SK-N-SH (cell line): ENCODE measurements around the gene P2RY8. TPM values are rescaled to one million over a fixed set of nuclear protein-coding genes. Genes with fewer than 3 reads are reported as not detected.

Experiments
- CTCF ChIA-PET: fragments of 300-600, 350-600 bp; formaldehyde crosslinking; extraction: SDS; loops from one replicate; lab custom pipeline; 2021; lab: Yijun Ruan, JAX
- POLR2A ChIA-PET: fragments of 350-600 bp; sonication (Branson Sonifier 250); formaldehyde crosslinking; extraction: SDS; loops from one replicate; lab custom pipeline; 2020; ENCODE audit warnings: antibody characterized with exemption, inconsistent platforms; lab: Yijun Ruan, JAX
- DNase-seq: peaks from one replicate; pipeline ENCODE4 v3.0.0; 2012
- H2AFZ ChIP-seq: fragments of 200-600 bp; sonication (generic); 2 replicates; pipeline ENCODE4 v1.8.1; 2016; ENCODE audit warnings: antibody characterized with exemption, mild to moderate bottlenecking, low read depth
- H3F3A ChIP-seq: fragments of 200-600 bp; sonication (generic); replicated peaks from 2 replicates; pipeline ENCODE3; 2016; ENCODE audit warnings: antibody characterized with exemption, mild to moderate bottlenecking; ENCODE audit not compliant: insufficient read depth
- H3K27ac ChIP-seq, 2 experiments: fragments of 200-500 bp in 1 of 2; fragments of 200-600 bp in 1 of 2; sonication (Bioruptor generic) in 1 of 2; sonication (generic), shearing (Covaris generic) in 1 of 2; 2 replicates each; pipeline versions ENCODE4 v1.5.1 to v1.6.1; 2014 to 2016; ENCODE audit warnings: low read depth in 2 of 2, inconsistent platforms in 1 of 2, low read length in 1 of 2, mild to moderate bottlenecking in 1 of 2, mixed read lengths in 1 of 2
- H3K27me3 ChIP-seq: fragments of 200-600 bp; sonication (generic), shearing (Covaris generic); 2 replicates; pipeline ENCODE4 v1.6.1; 2016; ENCODE audit warnings: mixed run types; ENCODE audit not compliant: insufficient read depth
- H3K36me3 ChIP-seq, 2 experiments: fragments of 200-500 bp in 1 of 2; fragments of 200-600 bp in 1 of 2; sonication (Bioruptor generic) in 1 of 2; sonication (generic) in 1 of 2; replicated peaks in 1 of 2; 2 replicates each; pipeline versions ENCODE3 to v1.5.1; 2014 to 2016; ENCODE audit warnings: low read length in 1 of 2, mild to moderate bottlenecking in 1 of 2; ENCODE audit not compliant: insufficient read depth in 2 of 2, control insufficient read depth in 1 of 2
- H3K4me1 ChIP-seq, 2 experiments: fragments of 200-500 bp in 1 of 2; fragments of 200-600 bp in 1 of 2; sonication (Bioruptor generic) in 1 of 2; sonication (generic), shearing (Covaris generic) in 1 of 2; 2 replicates each; pipeline versions ENCODE4 v1.5.1 to v1.6.1; 2014 to 2016; ENCODE audit warnings: low read depth in 1 of 2, low read length in 1 of 2, mixed run types in 1 of 2; ENCODE audit not compliant: insufficient read depth in 2 of 2, control insufficient read depth in 1 of 2
- H3K4me2 ChIP-seq: fragments of 200-600 bp; sonication (generic), shearing (Covaris generic); 2 replicates; pipeline ENCODE4 v1.6.1; 2017; ENCODE audit warnings: mixed run types
- H3K4me3 ChIP-seq, 2 experiments: fragments of 200-500 bp in 1 of 2; fragments of 200-600 bp in 1 of 2; sonication (Bioruptor generic) in 1 of 2; sonication (generic), shearing (Covaris generic) in 1 of 2; 2 replicates each; pipeline versions ENCODE4 v1.5.1 to v1.8.1; 2014 to 2016; ENCODE audit warnings: low read depth in 2 of 2, inconsistent platforms in 1 of 2, low read length in 1 of 2, mild to moderate bottlenecking in 1 of 2, mixed read lengths in 1 of 2, moderate library complexity in 1 of 2
- H3K79me2 ChIP-seq: fragments of 200-600 bp; sonication (generic); 2 replicates; pipeline ENCODE4 v1.8.1; 2017; ENCODE audit warnings: mild to moderate bottlenecking; ENCODE audit not compliant: insufficient read depth
- H3K9ac ChIP-seq: fragments of 200-600 bp; sonication (generic); 2 replicates; pipeline ENCODE4 v1.6.1; 2017; ENCODE audit warnings: mixed run types
- H3K9me2 ChIP-seq: fragments of 200-600 bp; sonication (generic); 2 replicates; pipeline ENCODE4 v1.6.1; 2017; ENCODE audit warnings: mixed run types
- H3K9me3 ChIP-seq: fragments of 200-600 bp; sonication (generic); 2 replicates; pipeline ENCODE4 v1.6.1; 2017; ENCODE audit warnings: mixed run types, mild to moderate bottlenecking, moderate library complexity
- H4K20me1 ChIP-seq: fragments of 200-600 bp; sonication (generic); 2 replicates; pipeline ENCODE4 v1.6.1; 2017; ENCODE audit warnings: mild to moderate bottlenecking, mixed run types; ENCODE audit not compliant: insufficient read depth
- CHD2 ChIP-seq: fragments of 150-350 bp; IDR thresholded peaks from 2 replicates; pipeline ENCODE4 v1.6.1; 2018; ENCODE audit warnings: low read length; ENCODE audit not compliant: partially characterized antibody
- CTCF ChIP-seq: fragments of 200-600 bp; sonication (generic); IDR thresholded peaks from 2 replicates; pipeline ENCODE4 v1.6.1; 2017; ENCODE audit warnings: antibody characterized with exemption, mild to moderate bottlenecking, moderate library complexity
- ELF1 ChIP-seq: IDR thresholded peaks from 2 replicates; pipeline ENCODE4 v1.4.0; 2012
- EP300 ChIP-seq, 2 experiments: IDR thresholded peaks; 2 replicates each; pipeline versions ENCODE4 v1.4.0 to v1.6.1; 2012; ENCODE audit warnings: borderline replicate concordance in 1 of 2, low read depth in 1 of 2, low read length in 1 of 2
- FOSL2 ChIP-seq: IDR thresholded peaks from 2 replicates; pipeline ENCODE4 v1.4.0; 2012; ENCODE audit warnings: low read depth, mild to moderate bottlenecking, moderate library complexity, borderline replicate concordance
- FOXJ3 ChIP-seq: sonication (generic); formaldehyde crosslinking; IDR thresholded peaks from 2 replicates; pipeline ENCODE4 v1.5.1; 2020; ENCODE audit warnings: mild to moderate bottlenecking, missing genetic modification reagents
- IRF3 ChIP-seq: fragments of 150-350 bp; IDR thresholded peaks from 2 replicates; pipeline ENCODE4 v1.6.1; 2016; ENCODE audit warnings: mild to moderate bottlenecking, low read depth, low read length
- NRF1 ChIP-seq: IDR thresholded peaks from 2 replicates; pipeline ENCODE4 v1.6.1; 2012; ENCODE audit warnings: low read depth, mild to moderate bottlenecking, low read length
- PBX3 ChIP-seq: IDR thresholded peaks from 2 replicates; pipeline ENCODE4; 2012
- POLR2AphosphoS5 ChIP-seq: IDR thresholded peaks from 2 replicates; pipeline ENCODE4 v1.6.1; 2012; ENCODE audit warnings: low read depth, low read length
- REST ChIP-seq: IDR thresholded peaks from 2 replicates; pipeline ENCODE4 v1.6.1; 2012; ENCODE audit warnings: mild to moderate bottlenecking, low read depth, low read length, moderate library complexity
- RFX5 ChIP-seq: IDR thresholded peaks from 2 replicates; pipeline ENCODE4 v1.6.1; 2012; ENCODE audit warnings: mild to moderate bottlenecking, improper control_type of control experiment, low read length
- RXRA ChIP-seq: IDR thresholded peaks from 2 replicates; pipeline ENCODE4 v1.4.0; 2012; ENCODE audit warnings: low read depth, mild to moderate bottlenecking, borderline replicate concordance
- SMC3 ChIP-seq: IDR thresholded peaks from 2 replicates; pipeline ENCODE4 v1.6.1; 2012; ENCODE audit warnings: low read depth, low read length, improper control_type of control experiment
- TEAD4 ChIP-seq: IDR thresholded peaks from 2 replicates; pipeline ENCODE4 v1.4.0; 2012; ENCODE audit warnings: mild to moderate bottlenecking, borderline replicate concordance; ENCODE audit not compliant: insufficient read depth
- USF2 ChIP-seq: fragments of 150-350 bp; IDR thresholded peaks from 2 replicates; pipeline ENCODE4 v1.6.1; 2017; ENCODE audit warnings: antibody characterized with exemption, low read length, low read depth, borderline replicate concordance
- ZBTB33 ChIP-seq: IDR thresholded peaks from 2 replicates; pipeline ENCODE4 v1.4.0; 2012; ENCODE audit warnings: low read depth, borderline replicate concordance
- polyA plus RNA-seq, 3 experiments: library from polyadenylated mRNA; depleted of rRNA; stranded (reverse); fragments of >200 nt; gene quantifications; 2 replicates each; pipeline ENCODE4 v1.2.3, GENCODE V29; 2012

P2RY8 gene
- polyA plus RNA-seq, 1 of the 3 experiments (the other 2 are of a cell fraction) = 0.08 TPM

- no peaks in the 10 kb centered on the region for H3K9me2 ChIP-seq
- no peaks in the 10 kb centered on the region for H3K36me3 ChIP-seq
- POLR2A ChIA-PET = no interaction called here
- CTCF ChIA-PET = no interaction called here
- no peak overlapping the region for H3K9ac ChIP-seq
- H4K20me1 ChIP-seq = no peaks in the 10 kb centered on the region
- DNase-seq = no peak
- H3K27ac ChIP-seq = no peak overlapping the region
- peaks cover 0 to 5% of the 10 kb centered on the region in 2 experiments; a peak in 1 of 4 replicates for H3K4me1 ChIP-seq
- no peak overlapping the region for H2AFZ ChIP-seq
- peaks cover 15% of the 10 kb centered on the region for H3F3A ChIP-seq
- H3K27me3 ChIP-seq = peaks cover 20% of the 10 kb centered on the region; the same call in 1 of the 2 replicates
- TF ChIP-seq REST = no peak
- no peak for TF ChIP-seq POLR2AphosphoS5
- TF ChIP-seq RXRA = no peak
- TF ChIP-seq IRF3 = no peak
- no peak for TF ChIP-seq TEAD4
- TF ChIP-seq CTCF = no peak
- no peak for TF ChIP-seq USF2
- no peak for TF ChIP-seq RFX5
- TF ChIP-seq SMC3 = no peak
- TF ChIP-seq FOSL2 = no peak
- TF ChIP-seq ELF1 = no peak
- no peak for TF ChIP-seq PBX3
- TF ChIP-seq CHD2 = no peak
- TF ChIP-seq FOXJ3 = no peak
- no peak for TF ChIP-seq EP300 (IDR thresholded peaks at IDR 0.05; ENCODE audit: borderline replicate concordance in 1 of 2, low read depth in 1 of 2, low read length in 1 of 2)
- no peak for TF ChIP-seq NRF1
- TF ChIP-seq ZBTB33 = no peak
- H3K9me3 ChIP-seq = no peaks in the 10 kb centered on the region
- no peak overlapping the region for H3K4me3 ChIP-seq
- no peak overlapping the region for H3K4me2 ChIP-seq
- no peaks in the 10 kb centered on the region for H3K79me2 ChIP-seq
Observed at GRCh38 chrX:1462110-1462509, 74.9 kb downstream of the P2RY8 start.
